ENCODE measurements around the gene U2AF2. TPM values are rescaled to one million over a fixed set of nuclear protein-coding genes. Genes with fewer than 3 reads are reported as not detected.

U2AF2 gene
- total RNA-seq, 1 donor from 2014 or later = 273 TPM

GRCh38 chr19:55642153-55643002, 12.5 kb upstream of the U2AF2 start:
- no peak for TF ChIP-seq CTCF (IDR thresholded peaks at IDR 0.05)
- POLR2A ChIA-PET = interaction anchor here (0.9 to 4.7 kb wide), 14 partner anchors 8 to 388 kb away, joined by 3 to 47 read pairs (median 6); partner anchors contain the start of genes FIZ1, U2AF2, UBE2S and ZNF628
- peak; percentile 7 for ATAC-seq (ENCODE audit: low read depth)
- CTCF ChIA-PET = interaction anchor here (0.8 to 1.8 kb wide), 3 partner anchors 10 to 167 kb away, joined by 3 to 10 read pairs (median 7); no protein-coding TSS in a partner anchor
- intact Hi-C loops (cut with micrococcal nuclease) = loop anchor here (1.0 to 10.0 kb wide), 6 partner anchors 7 to 1178 kb away; partner anchors contain the start of genes C19orf85, ISOC2, LENG9 and ZSCAN5A
- H3K36me3 Mint-ChIP-seq (ENCODE audit: low read depth) = peaks cover 36% of the 10 kb centered on the region
- H3K27me3 Mint-ChIP-seq = no peaks in the 10 kb centered on the region
- peaks cover 72% of the 10 kb centered on the region for H3K4me1 Mint-ChIP-seq
- peak overlapping the region; percentile 96 for H3K27ac Mint-ChIP-seq
- peaks cover 3% of the 10 kb centered on the region for H3K9me3 Mint-ChIP-seq
- H3K4me3 Mint-ChIP-seq = peak overlapping the region; percentile 86
- peak; percentile 53 for DNase-seq

- no peaks in the 10 kb centered on the region for H3K27me3 Mint-ChIP-seq
- H3K4me1 Mint-ChIP-seq = peaks cover 67% of the 10 kb centered on the region
- POLR2A ChIA-PET = interaction anchor here (1.1 to 4.7 kb wide), 12 partner anchors 9 to 389 kb away, joined by 3 to 47 read pairs (median 8); partner anchors contain the start of genes FIZ1, U2AF2, ZNF628 and ZNF784
Observed at GRCh38 chr19:55643003-55643886, 11.6 kb upstream of the U2AF2 start, which contains the start of gene ZNF581. ZNF581 (plus strand) TSS chr19:55643649; CDS start chr19:55644572, 923 bp downstream.

GRCh38 chr19:55643887-55644176, 11.0 kb upstream of the U2AF2 start:
- no peaks in the 10 kb centered on the region for H3K27me3 Mint-ChIP-seq
- peaks cover 3% of the 10 kb centered on the region for H3K9me3 Mint-ChIP-seq
- peak overlapping the region; percentile 86 for H3K4me3 Mint-ChIP-seq
- peak overlapping the region; percentile 96 for H3K27ac Mint-ChIP-seq
- H3K4me1 Mint-ChIP-seq = peaks cover 69% of the 10 kb centered on the region
- peaks cover 31% of the 10 kb centered on the region for H3K36me3 Mint-ChIP-seq (ENCODE audit: low read depth)
- no peak for TF ChIP-seq CTCF (IDR thresholded peaks at IDR 0.05)
- POLR2A ChIA-PET = interaction anchor here (1.4 to 4.7 kb wide), 5 partner anchors 9 to 167 kb away, joined by 3 to 47 read pairs (median 16); partner anchors contain the start of genes FIZ1 and U2AF2
- intact Hi-C loops (cut with micrococcal nuclease) = loop anchor here (1.0 to 10.0 kb wide), 6 partner anchors 9 to 1179 kb away; partner anchors contain the start of genes C19orf85, ISOC2, LENG9 and ZSCAN5A
- DNase-seq (no peak), ATAC-seq (ENCODE audit: low read depth) (no peak)
- CTCF ChIA-PET = interaction anchor here (1.0 to 4.4 kb wide), 2 partner anchors 9 to 11 kb away, joined by 3 to 33 read pairs; no protein-coding TSS in a partner anchor

More at GRCh38 chr19:55643003-55643886, 11.6 kb upstream of the U2AF2 start, which contains the start of gene ZNF581:
- peak; percentile 51 for ATAC-seq (ENCODE audit: low read depth)
- no peak for TF ChIP-seq CTCF (IDR thresholded peaks at IDR 0.05)
- peak; percentile 84 for DNase-seq
- CTCF ChIA-PET = interaction anchor here (1.5 to 1.8 kb wide), 2 partner anchors 11 to 166 kb away, joined by 7 to 10 read pairs; no protein-coding TSS in a partner anchor
- Mint-ChIP-seq H3K27ac (peak within 1 kb of the TSS; percentile 96), H3K4me3 (peak within 1 kb of the TSS; percentile 86), H3K9me3 (peaks cover 3% of the 10 kb centered on the region), H3K36me3 (ENCODE audit: low read depth) (peaks cover 33% of the 10 kb centered on the region)
- intact Hi-C loops (cut with micrococcal nuclease) = loop anchor here (1.0 to 10.0 kb wide), 6 partner anchors 8 to 1178 kb away; partner anchors contain the start of genes C19orf85, ISOC2, LENG9 and ZSCAN5A

GRCh38 chr19:55644191-55644833, 10.5 kb upstream of the U2AF2 start:
- Mint-ChIP-seq H3K27ac (peak overlapping the region; percentile 96), H3K4me1 (peaks cover 67% of the 10 kb centered on the region), H3K36me3 (ENCODE audit: low read depth) (peaks cover 28% of the 10 kb centered on the region), H3K4me3 (peak overlapping the region; percentile 86), H3K9me3 (no peaks in the 10 kb centered on the region), H3K27me3 (no peaks in the 10 kb centered on the region)
- TF ChIP-seq CTCF (IDR thresholded peaks at IDR 0.05) = no peak
- intact Hi-C loops (cut with micrococcal nuclease) = loop anchor here (5.0 to 10.0 kb wide), 4 partner anchors 182 to 1180 kb away; partner anchors contain the start of genes C19orf85, ISOC2, LENG9 and ZSCAN5A
- ATAC-seq (ENCODE audit: low read depth) (no peak), DNase-seq (no peak)
- ChIA-PET CTCF (interaction anchor here (1.0 to 4.4 kb wide), 2 partner anchors 9 to 11 kb away, joined by 3 to 33 read pairs; no protein-coding TSS in a partner anchor), POLR2A (interaction anchor here (0.6 to 4.7 kb wide), 8 partner anchors 9 to 390 kb away, joined by 3 to 47 read pairs (median 14); partner anchors contain the start of genes FIZ1 and U2AF2)

All from activated B cell treated with CpG ODN at 0.5 μM for 24 hours (primary cell).